GM19099 (cell line): ENCODE data around the gene GALK2.

Experiments
- POLR2A ChIP-seq: IDR thresholded peaks from 3 replicates; pipeline ENCODE4 v1.6.1; 2011; ENCODE audit warnings: low read depth; ENCODE audit not compliant: insufficient read length; ENCODE audit errors: extremely low read depth

The GALK2 gene

GRCh38 chr15:49154799-49155109 is 15.3 kb upstream of the GALK2 start:
- TF ChIP-seq POLR2A = no peak

GRCh38 chr15:49155110-49155833 is 14.8 kb upstream of the GALK2 start, which contains the start of gene COPS2:
TSS of gene COPS2 (minus strand) at chr15:49155599. CDS start at chr15:49155578, 21 bp downstream.
- TF ChIP-seq POLR2A = peak; percentile 77

- no peak for TF ChIP-seq POLR2A
These were observed 14.0 kb upstream of the GALK2 start for GRCh38 chr15:49155834-49156627.

GRCh38 chr15:49163678-49164077 is 6.4 kb upstream of the GALK2 start:
- no peak for TF ChIP-seq POLR2A

GRCh38 chr15:49164865-49165264 is 5.2 kb upstream of the GALK2 start:
- no peak for TF ChIP-seq POLR2A

- TF ChIP-seq POLR2A = no peak
These were observed 2.0 kb upstream of the GALK2 start for GRCh38 chr15:49168016-49168415.

GRCh38 chr15:49171790-49172189 is 1.7 kb downstream of the GALK2 start:
- TF ChIP-seq POLR2A = no peak

GRCh38 chr15:49174902-49175301 is 4.9 kb downstream of the GALK2 start:
- TF ChIP-seq POLR2A = no peak

GRCh38 chr15:49178497-49178896 is 8.4 kb downstream of the GALK2 start:
- TF ChIP-seq POLR2A = no peak

GRCh38 chr15:49179433-49180190 is 9.6 kb downstream of the GALK2 start:
- no peak for TF ChIP-seq POLR2A

- TF ChIP-seq POLR2A = no peak
These were observed 12.1 kb downstream of the GALK2 start for GRCh38 chr15:49182128-49182527.

- no peak for TF ChIP-seq POLR2A
These were observed 15.4 kb downstream of the GALK2 start for GRCh38 chr15:49185473-49185872.

GRCh38 chr15:49187549-49188245 is 17.6 kb downstream of the GALK2 start:
- TF ChIP-seq POLR2A = no peak

- no peak for TF ChIP-seq POLR2A
These were observed 18.9 kb downstream of the GALK2 start for GRCh38 chr15:49188933-49189332.

- TF ChIP-seq POLR2A = no peak
These were observed 19.6 kb downstream of the GALK2 start for GRCh38 chr15:49189631-49190030.
